Right lung (tissue), 5 donors: ENCODE data around the gene TMC2. TPM values are rescaled to one million over a fixed set of nuclear protein-coding genes. Genes with fewer than 3 reads are reported as not detected.
A peak's percentile ranks its signal among the peaks of the same experiment; 100 is the strongest.

Experiments
- DNase-seq, 2 donors: peaks; one replicate each; pipeline ENCODE4 v3.0.0-alpha.2; 2013
- polyA plus RNA-seq, 5 donors: library from polyadenylated mRNA; unstranded; fragments of 120-200 nt; gene quantifications; one replicate each; pipeline versions ENCODE4 v1.2.1 to v1.2.3, GENCODE V29; 2013; ENCODE audit warnings: inconsistent platforms in 1 of 5, low replicate concordance in 1 of 5; ENCODE audit not compliant: insufficient read length in 5 of 5, insufficient read depth in 1 of 5

TMC2 gene
- polyA plus RNA-seq, 5 donors, result 0.09 to 0.35 (median 0.27) TPM

DNA sequence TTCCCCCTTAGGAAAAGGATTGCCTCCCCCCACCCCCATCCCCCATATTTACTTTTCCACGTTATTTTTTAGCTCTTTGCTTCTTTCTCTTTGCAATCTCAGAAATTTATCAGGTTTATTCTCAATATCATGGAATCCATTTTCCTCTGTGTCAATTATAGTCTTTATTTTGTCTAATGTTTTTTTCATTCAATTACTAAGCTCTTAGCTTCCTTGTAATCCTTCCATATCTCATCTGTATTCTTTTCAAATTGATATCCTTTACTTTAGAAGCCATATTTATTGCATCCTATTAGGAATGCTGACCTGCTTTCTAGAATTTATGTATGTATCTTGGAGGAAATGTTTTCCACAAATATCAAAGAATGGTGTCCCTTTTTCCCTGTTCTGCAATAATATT is 39.3 kb downstream of the TMC2 start:
- no peak for DNase-seq

DNA sequence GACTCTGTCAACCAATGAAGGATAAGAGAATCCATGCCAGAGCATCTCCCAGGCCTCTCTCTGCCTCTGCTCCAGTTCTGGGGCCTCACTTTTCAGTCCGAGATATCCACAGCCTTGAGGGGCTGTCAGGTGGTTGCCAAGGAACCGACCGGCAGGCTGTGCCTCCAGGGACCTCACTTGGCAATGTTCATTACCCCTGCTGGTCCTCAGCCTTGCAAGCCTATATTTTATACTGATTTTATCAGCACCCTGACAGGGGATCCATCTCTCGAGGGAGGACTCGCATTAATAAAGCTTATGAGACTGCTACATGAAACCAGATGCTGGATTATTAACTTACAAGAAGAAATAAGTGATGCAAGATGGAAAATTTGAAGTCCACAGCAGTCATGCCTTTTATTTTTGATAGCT is 39.9 kb downstream of the TMC2 start:
- no peak for DNase-seq

DNA sequence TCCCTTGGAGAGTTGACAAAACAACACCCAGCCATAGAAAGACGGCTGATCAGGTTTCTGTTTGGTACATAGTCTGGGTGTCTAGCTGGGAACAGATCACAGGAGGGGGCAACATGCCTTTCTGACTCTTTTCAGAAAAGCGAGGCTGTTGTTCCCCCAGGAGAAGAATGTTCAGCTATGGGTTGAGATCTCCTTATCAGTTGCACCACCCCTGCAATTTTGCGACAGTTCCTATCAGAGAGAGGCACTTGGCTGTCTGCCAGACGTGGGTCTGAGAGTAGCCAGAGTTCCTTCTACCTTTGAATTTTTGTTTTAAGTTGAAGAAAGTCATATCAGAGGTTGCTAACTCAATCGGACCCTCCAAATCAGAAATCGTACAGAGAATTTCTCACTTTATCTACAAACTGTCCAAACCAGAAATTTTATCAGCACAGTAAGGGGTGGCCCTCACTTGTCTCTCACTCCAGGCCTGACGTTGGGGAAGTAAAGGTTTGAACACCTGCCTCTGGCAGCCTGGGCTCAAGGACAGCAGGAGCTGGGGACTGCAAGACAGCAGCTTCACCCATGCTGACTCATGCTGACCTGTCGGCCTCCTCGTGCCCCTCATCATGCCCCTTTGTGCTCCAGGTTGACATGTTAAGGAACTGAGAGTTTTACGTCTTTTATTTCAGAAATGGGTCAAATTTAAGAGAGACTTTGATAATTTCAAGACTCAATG is 42.3 kb downstream of the TMC2 start:
- DNase-seq, result peak in 1 of 2 donors; percentile 22

DNA sequence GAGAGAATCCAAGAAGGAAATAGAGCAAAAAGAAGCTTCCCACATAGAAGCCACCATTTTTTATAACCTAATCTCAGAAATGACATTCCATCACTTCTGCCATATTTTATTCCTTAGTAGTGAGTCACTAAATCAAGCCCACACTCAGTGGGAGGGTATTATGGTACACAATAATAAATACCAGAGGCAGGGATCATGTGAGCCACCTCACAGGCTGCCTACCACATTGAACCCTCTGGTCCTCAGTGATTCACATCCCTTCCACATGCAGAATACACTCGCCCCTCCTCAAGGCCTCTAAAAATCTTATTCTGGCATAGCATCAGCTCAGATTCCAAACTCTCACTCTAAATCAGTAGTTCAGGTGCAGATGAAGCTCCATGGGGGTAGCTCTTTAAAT is 49.4 kb downstream of the TMC2 start:
- no peak for DNase-seq

DNA sequence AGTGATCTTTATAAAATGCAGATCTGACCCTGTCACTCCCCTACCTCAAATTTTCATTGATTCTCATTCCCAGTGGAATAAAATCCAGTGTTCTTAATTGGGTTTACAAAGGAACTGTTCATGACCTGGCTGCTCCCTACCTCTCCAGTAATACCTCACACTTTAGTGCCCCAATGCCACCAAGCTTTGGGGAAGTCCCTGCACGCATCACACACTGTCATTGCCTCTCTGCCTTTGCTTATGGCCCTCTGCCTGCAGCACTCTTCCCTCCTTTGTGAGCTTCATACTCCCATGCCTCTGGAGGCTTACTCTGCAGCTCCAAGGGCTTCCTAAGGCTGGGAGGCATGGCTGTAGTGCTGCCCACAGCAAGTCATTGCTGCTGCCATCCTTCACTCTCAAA is 57.4 kb downstream of the TMC2 start:
- DNase-seq, result no peak

DNA sequence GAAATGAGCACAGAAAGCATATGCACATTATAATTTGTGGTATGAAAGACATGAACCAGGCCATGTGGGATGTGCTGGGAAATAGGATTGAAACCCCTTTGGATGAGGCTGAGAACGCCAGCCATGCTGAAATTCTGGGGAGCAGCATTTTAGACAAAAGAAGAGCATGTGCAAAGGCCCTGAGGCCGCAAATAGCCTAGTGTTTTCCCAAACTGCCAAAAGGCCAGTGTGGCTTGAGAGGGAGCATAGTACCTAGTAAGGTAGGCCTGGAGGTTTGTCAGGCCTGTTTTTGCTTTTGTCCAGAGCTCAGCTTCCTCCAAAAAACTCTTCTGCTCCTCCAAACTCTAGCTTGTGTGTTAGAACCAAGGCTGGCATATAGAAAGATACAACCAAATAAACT is 58.7 kb downstream of the TMC2 start:
- DNase-seq, result no peak

DNA sequence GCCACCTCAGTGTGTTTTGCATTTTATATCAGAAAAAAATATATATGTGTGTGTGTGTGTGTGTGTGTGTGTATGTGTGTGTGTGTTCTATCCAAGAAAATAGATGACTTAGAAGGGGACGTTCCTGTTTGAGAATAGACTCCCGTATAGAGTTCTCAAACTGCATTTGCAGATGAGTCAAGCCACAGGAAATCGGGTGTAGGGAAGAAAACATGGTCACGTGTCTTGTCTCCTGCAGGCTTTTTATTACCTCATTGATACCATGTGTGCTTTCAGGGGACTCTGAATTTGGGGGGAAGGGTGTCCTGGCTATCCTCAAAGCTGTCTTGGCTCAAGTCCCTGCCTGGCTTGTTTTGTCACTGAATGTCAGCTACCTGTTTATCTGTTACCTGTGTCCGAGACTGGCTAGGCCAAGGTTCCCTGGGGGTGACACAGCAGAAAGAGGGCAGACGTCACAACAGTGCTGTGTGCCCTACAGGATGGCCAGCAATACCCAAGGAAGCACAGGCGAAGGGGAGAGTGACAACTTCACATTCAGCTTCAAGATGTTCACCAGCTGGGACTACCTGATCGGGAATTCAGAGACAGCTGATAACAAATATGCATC is 60.4 kb downstream of the TMC2 start:
- DNase-seq, result no peak

DNA sequence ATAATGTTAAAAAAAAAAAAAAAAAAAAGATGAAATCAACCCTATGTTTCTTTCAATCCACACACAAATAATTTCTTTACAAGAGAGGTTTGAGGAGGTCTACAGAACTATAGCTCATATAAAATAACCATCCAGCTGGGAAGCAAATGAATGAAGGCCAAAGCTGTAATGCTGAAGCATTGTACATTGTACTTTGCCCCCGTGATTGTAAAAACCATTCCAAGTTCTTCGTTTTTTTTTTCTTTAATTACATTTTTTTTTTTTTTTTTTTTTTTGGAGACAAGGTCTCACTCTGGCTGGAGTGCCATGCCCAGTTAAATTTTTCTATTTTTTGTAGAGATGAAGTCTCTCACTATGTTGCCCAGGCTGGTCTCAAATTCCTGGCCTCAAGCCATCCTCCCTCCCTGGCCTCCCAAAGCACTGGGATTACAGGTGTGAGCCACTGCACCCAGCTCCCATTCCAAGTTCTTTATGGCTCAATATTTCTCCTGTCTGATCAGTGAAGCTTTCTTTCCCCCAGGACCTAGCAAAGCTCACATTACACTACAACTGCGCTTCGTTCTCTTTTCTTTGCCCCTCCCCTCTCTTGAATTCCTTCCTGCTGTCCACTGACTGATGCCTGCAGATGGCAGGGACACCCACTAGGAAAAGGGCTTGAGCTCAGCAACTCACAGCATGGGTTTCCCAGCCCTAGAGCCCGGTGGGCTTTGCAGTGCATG is 63.1 kb downstream of the TMC2 start:
- DNase-seq, result no peak

DNA sequence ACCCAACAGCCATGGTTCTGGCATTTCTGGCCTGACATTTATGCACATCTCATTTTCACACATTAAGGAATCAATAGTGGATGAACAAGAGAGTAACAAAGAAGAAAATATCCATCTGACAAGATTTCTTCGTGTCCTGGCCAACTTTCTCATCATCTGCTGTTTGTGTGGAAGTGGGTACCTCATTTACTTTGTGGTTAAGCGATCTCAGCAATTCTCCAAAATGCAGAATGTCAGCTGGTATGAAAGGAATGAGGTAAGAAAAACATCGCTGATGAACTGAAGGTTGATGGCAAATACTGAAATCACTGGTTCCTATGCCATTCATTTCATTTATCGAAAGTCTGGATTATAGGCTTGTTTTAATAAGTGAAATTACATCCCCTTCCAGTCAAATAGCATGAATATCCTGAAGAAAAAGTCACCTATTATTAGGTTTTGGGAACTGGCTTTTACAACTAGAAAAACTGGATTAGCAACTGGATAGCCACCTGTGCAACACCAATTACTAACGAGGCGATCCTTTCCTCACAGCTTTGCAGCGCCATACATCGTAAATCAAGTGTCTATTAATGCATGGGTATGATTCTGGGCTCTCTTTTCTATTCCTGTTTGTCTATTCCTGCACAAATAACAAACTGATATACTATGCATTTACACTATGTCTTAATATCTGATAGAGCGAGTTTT is 65.8 kb downstream of the TMC2 start:
- no peak for DNase-seq

DNA sequence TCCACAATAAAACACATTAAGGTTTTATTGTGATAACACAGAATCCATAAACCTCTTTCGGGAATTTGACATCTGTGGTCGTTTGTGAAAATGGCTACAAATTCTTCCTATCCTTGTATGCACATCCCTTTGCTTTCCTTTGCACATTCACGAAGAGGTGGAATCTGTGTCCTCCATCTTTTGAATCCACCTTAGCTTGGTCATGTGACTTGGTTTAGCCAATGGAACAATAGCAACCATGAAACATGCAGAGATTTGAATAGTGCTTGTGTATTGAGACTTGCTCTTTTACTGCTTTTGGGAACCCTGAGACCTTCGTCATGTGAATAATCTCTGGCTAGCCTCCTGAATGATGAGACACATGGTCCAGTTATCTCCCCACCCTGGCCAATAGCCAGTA is 66.4 kb downstream of the TMC2 start:
- no peak for DNase-seq

DNA sequence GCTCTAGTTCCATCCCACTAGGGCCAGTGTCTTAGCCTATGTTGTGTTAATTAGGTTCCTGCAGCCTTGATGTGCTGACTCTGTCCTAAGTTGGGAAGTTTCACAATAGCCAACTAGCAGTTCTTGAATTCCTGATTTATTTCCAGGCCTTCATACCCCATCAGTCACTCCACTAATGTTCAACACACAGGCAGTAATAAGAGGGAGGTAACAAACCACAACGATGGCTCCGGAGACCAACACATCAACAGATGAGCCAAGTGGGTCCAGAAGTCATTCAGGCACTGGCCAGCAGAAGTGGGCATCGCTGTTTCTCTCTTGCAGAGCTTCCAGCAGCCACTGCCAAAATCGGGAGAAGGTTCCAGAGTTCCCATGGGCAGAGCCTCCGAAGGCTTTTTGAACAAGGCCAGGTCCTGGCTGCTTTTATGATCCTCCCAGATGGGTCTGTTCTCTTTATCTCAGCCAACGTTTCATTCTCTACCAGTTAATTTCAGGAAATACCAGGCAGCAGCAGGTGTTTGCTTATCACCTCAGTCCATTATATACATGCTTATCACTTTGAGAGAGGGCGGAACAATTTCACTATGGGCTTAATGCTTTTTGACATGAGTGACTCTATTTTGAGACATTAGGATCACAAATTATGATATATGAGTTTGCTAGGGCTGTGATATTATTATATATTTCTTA is 67.6 kb downstream of the TMC2 start:
- DNase-seq, result no peak

DNA sequence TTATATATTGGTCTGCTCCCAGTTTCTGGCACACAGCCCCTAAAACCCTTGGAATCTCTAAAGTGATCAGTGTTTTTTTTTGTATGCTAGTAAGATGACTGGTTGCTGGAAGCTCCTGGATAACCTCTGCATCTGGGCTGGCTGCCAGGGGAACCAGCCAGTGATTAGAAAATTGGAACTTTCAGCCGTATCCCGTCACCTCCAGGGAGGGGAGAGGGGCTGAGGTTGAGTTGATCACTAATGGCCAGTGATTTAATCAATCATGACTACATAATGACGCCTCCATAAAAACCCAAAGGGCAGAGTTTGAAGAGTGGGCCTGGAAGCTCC is 68.1 kb downstream of the TMC2 start:
- no peak for DNase-seq

DNA sequence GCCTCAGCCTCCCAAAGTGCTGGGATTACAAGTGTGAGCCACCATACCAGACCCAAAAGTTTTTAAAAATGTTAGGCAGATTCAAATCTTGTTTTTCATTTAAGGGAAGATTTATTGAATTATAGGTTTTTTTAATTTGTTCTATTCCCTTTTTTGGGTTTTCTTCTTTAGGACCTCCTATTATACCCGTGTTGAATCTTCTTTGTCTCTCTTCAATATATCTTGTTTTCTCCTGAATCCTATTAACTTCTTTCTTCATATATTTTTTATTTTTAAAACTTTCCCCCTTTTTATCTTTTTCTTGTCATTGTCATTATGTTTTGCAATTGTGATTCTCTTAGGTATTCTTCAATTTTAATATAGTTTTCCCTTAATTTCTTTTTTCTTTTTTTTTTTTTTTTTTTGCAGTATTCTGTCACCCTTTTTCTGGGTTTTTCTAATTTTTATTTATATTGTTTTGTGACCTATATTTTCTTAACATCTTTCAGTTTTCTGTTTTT is 70.2 kb downstream of the TMC2 start:
- DNase-seq, result no peak

DNA sequence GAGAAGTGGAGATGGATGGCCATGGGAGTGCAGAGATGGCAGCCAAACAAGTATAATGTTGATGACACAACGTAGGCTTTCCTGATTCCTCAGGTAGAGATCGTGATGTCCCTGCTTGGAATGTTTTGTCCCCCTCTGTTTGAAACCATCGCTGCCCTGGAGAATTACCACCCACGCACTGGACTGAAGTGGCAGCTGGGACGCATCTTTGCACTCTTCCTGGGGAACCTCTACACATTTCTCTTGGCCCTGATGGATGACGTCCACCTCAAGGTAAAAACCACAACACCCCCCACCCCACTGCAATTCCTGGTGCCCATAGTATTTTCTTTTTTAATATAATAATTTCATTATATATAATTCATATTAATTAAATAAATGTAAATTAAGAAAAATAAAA is 74.0 kb downstream of the TMC2 start:
- no peak for DNase-seq

DNA sequence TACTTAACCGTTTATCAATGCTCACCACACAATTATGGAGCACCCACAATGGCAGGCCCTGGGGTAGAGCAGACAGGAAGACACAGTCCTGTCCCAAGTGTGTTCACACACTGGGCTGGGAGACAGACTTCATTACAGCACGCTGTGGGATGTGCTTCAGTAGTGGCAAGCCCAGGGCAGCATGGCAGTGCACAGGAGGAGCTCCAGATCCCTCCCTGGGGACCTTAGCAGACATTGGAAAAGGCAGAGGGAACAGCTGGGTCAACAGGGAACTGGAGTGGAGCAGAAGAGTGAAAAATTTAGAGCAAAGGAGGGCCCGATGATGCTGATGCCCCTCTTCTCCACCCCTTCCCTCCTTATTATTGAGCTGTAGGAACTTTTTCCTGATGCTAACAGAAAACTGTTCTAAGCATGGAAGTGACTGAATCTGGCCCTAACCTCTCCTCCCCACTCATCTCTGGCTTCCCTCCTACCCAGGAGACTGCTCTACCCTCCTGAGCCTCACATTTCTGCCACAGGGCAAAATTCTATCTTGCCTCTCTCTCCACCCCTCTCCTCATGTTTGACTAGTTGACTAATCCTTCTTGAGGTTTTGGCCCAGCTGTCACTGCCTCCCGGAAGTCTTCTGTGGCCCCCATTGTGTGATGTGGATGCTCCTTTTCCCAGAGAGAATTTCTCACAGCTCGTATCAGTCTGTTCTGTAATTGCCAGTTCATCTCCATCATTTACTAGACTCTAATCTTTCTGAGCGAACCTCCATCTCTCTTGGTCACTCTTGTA is 74.8 kb downstream of the TMC2 start:
- DNase-seq, result no peak

DNA sequence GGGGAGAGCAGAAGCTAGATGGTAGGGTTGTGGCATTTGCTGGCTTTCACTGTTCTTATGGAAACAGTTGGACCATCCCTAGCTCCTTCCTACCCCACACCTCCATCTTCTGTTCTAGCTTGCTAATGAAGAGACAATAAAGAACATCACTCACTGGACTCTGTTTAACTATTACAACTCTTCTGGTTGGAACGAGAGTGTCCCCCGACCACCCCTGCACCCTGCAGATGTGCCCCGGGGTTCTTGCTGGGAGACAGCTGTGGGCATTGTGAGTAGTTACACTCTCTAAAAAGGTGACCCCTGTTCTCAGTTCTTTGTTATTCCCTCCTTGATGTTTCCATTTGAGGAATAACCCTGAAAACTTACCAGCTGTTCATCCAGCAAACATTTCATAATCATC is 75.7 kb downstream of the TMC2 start:
- no peak for DNase-seq

DNA sequence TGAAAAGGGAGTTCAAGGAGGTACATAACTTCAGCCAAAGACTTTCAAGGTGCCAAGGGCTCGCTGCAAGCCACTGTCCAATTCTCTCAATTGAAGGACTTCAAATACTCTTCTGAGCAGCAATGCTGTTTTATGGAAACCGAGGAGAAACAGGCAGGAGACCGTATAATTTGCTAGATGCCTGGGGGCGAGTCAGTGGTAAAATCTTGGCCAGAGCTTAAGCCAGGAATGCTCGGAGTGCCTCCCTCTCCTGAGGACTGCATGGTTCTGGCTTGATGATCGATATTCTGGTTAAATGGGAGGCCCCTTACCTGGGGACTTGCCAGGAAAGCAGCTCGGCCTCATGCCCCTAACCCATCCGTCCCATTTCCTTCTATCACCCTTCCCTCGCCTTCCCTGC is 80.3 kb downstream of the TMC2 start:
- DNase-seq, result no peak

DNA sequence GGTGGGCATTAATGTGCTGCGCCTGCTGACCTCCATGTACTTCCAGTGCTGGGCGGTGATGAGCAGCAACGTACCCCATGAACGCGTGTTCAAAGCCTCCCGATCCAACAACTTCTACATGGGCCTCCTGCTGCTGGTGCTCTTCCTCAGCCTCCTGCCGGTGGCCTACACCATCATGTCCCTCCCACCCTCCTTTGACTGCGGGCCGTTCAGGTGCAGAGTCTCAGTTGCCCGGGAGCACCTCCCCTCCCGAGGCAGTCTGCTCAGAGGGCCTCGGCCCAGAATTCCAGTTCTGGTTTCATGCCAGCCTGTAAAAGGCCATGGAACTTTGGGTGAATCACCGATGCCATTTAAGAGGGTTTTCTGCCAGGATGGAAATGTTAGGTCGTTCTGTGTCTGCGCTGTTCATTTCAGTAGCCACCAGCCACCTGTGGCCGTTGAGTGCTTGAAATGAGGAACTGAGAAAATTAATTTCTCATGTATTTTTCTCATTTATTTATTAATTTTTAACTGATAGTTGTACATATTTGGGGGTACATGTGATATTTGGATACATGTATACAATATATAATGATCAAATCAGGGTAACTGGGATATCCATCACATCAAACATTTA is 80.8 kb downstream of the TMC2 start:
- DNase-seq, result no peak

DNA sequence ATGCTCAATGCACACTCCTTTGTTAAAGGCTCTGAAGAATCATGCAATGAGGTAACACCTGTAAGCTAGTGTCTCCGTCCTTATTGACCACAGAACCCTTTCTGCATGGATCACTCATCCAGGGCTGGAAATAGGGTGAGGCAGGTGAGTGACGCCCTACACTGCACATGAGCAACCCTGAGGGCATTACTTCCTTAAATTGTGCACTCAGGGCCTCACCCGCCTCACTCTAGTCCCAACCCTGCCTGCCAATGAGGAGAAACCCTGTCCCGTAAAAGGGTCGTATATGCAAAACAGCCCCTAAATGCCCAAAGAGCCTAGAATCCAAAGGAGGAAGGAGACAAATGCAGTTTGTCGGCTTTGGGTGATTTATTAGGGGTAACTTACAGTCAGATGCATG is 82.4 kb downstream of the TMC2 start:
- no peak for DNase-seq

DNA sequence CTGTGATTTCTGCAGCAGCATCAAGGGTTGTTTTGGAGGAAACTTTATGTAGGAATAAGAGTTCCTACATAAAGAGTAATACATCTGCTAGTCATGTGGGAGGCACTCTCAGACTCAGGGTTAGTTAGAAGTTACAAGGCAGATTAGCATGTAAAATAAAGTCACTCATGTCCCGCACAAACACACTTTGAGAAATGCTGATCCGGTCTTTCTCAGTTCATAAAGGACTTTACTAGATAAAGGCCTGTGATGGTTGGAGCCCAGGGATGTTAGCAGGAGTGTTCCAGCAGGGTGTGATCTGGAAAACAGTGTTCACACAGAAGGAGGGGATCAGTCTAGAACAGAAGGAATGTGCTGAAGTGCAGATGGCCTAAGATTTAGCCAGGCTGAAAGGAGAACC is 83.0 kb downstream of the TMC2 start:
- no peak for DNase-seq
